HepG2 (cell line): ENCODE measurements around the gene RPL41. TPM values are rescaled to one million over a fixed set of nuclear protein-coding genes. Genes with fewer than 3 reads are reported as not detected.

Experiments
- ARNT ChIP-seq: fragments of 450-650 bp; IDR thresholded peaks from 2 replicates; pipeline ENCODE4 v1.6.1; 2017
- EED ChIP-seq: sonication (generic); formaldehyde crosslinking; IDR thresholded peaks from 2 replicates; pipeline ENCODE4 v1.5.0; 2020; ENCODE audit warnings: mild to moderate bottlenecking, missing genetic modification reagents
- ELK4 ChIP-seq: sonication (generic); formaldehyde crosslinking; IDR thresholded peaks from 2 replicates; pipeline ENCODE4 v1.9.0; 2021; ENCODE audit warnings: missing genetic modification reagents, borderline replicate concordance
- HIVEP1 ChIP-seq: sonication (generic); formaldehyde crosslinking; IDR thresholded peaks from 2 replicates; pipeline ENCODE4 v1.4.0; 2020; ENCODE audit warnings: mild to moderate bottlenecking, missing genetic modification reagents
- HNF4G ChIP-seq, 2 experiments: sonication (generic) in 1 of 2; formaldehyde crosslinking in 1 of 2; IDR thresholded peaks; 2 replicates each; pipeline versions ENCODE4 v1.4.0 to v1.6.1; 2011 to 2020; ENCODE audit warnings: borderline replicate concordance in 2 of 2, low read depth in 2 of 2, mild to moderate bottlenecking in 2 of 2, low read length in 1 of 2, missing genetic modification reagents in 1 of 2, moderate library complexity in 1 of 2
- HNRNPH1 ChIP-seq: fragments of 200-400 bp; formaldehyde crosslinking; optimal IDR thresholded peaks from 2 replicates; pipeline ENCODE3; 2017; ENCODE audit warnings: mild to moderate bottlenecking, low read depth, low read length
- MAZ ChIP-seq, 2 experiments: sonication (generic) in 1 of 2; formaldehyde crosslinking in 1 of 2; IDR thresholded peaks; 2 replicates each; pipeline versions ENCODE4 v1.5.0 to v1.6.1; 2012 to 2020; ENCODE audit warnings: low read depth in 2 of 2, mild to moderate bottlenecking in 2 of 2, borderline replicate concordance in 1 of 2, improper control_type of control experiment in 1 of 2, low read length in 1 of 2, missing genetic modification reagents in 1 of 2, moderate library complexity in 1 of 2
- NFKB2 ChIP-seq: sonication (generic); formaldehyde crosslinking; IDR thresholded peaks from 2 replicates; pipeline ENCODE4 v1.4.0; 2020; ENCODE audit warnings: missing genetic modification reagents, borderline replicate concordance
- PAF1 ChIP-seq: IDR thresholded peaks from 2 replicates; pipeline ENCODE4 v1.6.1; 2016; ENCODE audit warnings: missing genetic modification reagents, missing compliant biosample characterization
- PHB2 ChIP-seq: fragments of 450-650 bp; IDR thresholded peaks from 2 replicates; pipeline ENCODE4 v1.6.1; 2018; ENCODE audit not compliant: partially characterized antibody
- PRDM4 ChIP-seq: sonication (generic); formaldehyde crosslinking; IDR thresholded peaks from 2 replicates; pipeline ENCODE4 v1.9.0; 2021; ENCODE audit warnings: missing genetic modification reagents, borderline replicate concordance
- PRMT3 ChIP-seq: sonication (generic); formaldehyde crosslinking; IDR thresholded peaks from 2 replicates; pipeline ENCODE4 v1.8.1; 2022; ENCODE audit warnings: low read depth, mild to moderate bottlenecking, moderate library complexity, missing genetic modification reagents, borderline replicate concordance
- RNF2 ChIP-seq: fragments of 450-650 bp; conservative IDR thresholded peaks from 2 replicates; pipeline ENCODE4 v1.6.1; 2016; ENCODE audit warnings: low read depth
- SNAPC5 ChIP-seq: sonication (generic); formaldehyde crosslinking; IDR thresholded peaks from 2 replicates; pipeline ENCODE4 v1.8.1; 2023; ENCODE audit warnings: mild to moderate bottlenecking, missing genetic modification reagents, borderline replicate concordance
- TFE3 ChIP-seq: IDR thresholded peaks from 2 replicates; pipeline ENCODE4 v1.6.1; 2016
- XRCC5 ChIP-seq: fragments of 200-400 bp; formaldehyde crosslinking; optimal IDR thresholded peaks from 2 replicates; pipeline ENCODE3; 2017; ENCODE audit warnings: mild to moderate bottlenecking, low read length
- ZBTB43 ChIP-seq: sonication (generic); formaldehyde crosslinking; conservative IDR thresholded peaks from 2 replicates; pipeline ENCODE4 v1.4.0; 2020; ENCODE audit warnings: missing genetic modification reagents
- ZNF557 ChIP-seq: sonication (generic); formaldehyde crosslinking; IDR thresholded peaks from 2 replicates; pipeline ENCODE4 v1.4.0; 2020; ENCODE audit warnings: missing genetic modification reagents
- ZNF672 ChIP-seq: sonication (generic); formaldehyde crosslinking; IDR thresholded peaks from 2 replicates; pipeline ENCODE4 v1.8.1; 2022; ENCODE audit warnings: missing genetic modification reagents
- ZNF776 ChIP-seq: sonication (generic); formaldehyde crosslinking; IDR thresholded peaks from 2 replicates; pipeline ENCODE4 v1.4.0; 2020; ENCODE audit warnings: mild to moderate bottlenecking, missing genetic modification reagents
- ZNF788 ChIP-seq: sonication (generic); formaldehyde crosslinking; IDR thresholded peaks from 2 replicates; pipeline ENCODE4 v1.5.0; 2020; ENCODE audit warnings: mild to moderate bottlenecking, missing genetic modification reagents, borderline replicate concordance
- polyA plus RNA-seq, 8 experiments: library from polyadenylated mRNA; depleted of rRNA in 3 of 8; stranded (reverse) in 7 of 8; unstranded in 1 of 8; fragments of >200 nt; fragmentation: Illumina TruSeq in 4 of 8; extraction: Trizol in 4 of 8; gene quantifications; 2 replicates each; pipeline versions ENCODE4 v1.2.1 to v1.2.3, GENCODE V29; 2011 to 2016; ENCODE audit warnings: low read depth in 4 of 8, missing spikeins in 1 of 8, mixed read lengths in 1 of 8; ENCODE audit not compliant: insufficient read depth in 1 of 8
- total RNA-seq, 5 experiments: library from RNA; depleted of rRNA; stranded (reverse); fragments of >200 nt; fragmentation: Illumina TruSeq; extraction: Trizol; gene quantifications; 2 replicates each; pipeline ENCODE4 v1.2.3, GENCODE V29; 2016; ENCODE audit warnings: low read depth in 1 of 5

Gene RPL41
- total and polyA plus RNA-seq, 2 of the 13 experiments (the other 11 are each of a cell fraction or from before 2014, with no cell fraction given) = 4,012 to 7,670 TPM

- peak; percentile 93 for TF ChIP-seq HNRNPH1
- no peak for TF ChIP-seq RNF2
- TF ChIP-seq ZNF788 (CRISPR knock-in tag) = peak; percentile 98
- TF ChIP-seq ZBTB43 (CRISPR knock-in tag) = no peak; the same call in 1 of the 2 replicates
- no peak; the same call in 1 of the 2 replicates for TF ChIP-seq HNF4G (IDR thresholded peaks at IDR 0.05; ENCODE audit: borderline replicate concordance, low read depth, low read length)
- TF ChIP-seq HNF4G (CRISPR knock-in tag; IDR thresholded peaks at IDR 0.05; ENCODE audit: borderline replicate concordance, low read depth) = 0 out of 2 replicates have a peak, but pooled peaks have one; percentile 44
- TF ChIP-seq TFE3 (CRISPR knock-in tag) = no peak; the same call in 1 of the 2 replicates
- TF ChIP-seq PRDM4 (CRISPR knock-in tag) = no peak
- no peak; the same call in 1 of the 2 replicates for TF ChIP-seq EED
- peak; percentile 50; the same call in 1 of the 2 replicates for TF ChIP-seq ZNF776 (CRISPR knock-in tag)
- no peak for TF ChIP-seq ZNF672 (CRISPR knock-in tag)
- peak; percentile 83 for TF ChIP-seq HIVEP1
- peak; percentile 87; the same call in 1 of the 2 replicates for TF ChIP-seq PRMT3 (CRISPR knock-in tag)
- peak; percentile 78; the same call in 1 of the 2 replicates for TF ChIP-seq SNAPC5 (CRISPR knock-in tag)
- TF ChIP-seq PHB2 = no peak
- TF ChIP-seq NFKB2 (CRISPR knock-in tag) = peak; percentile 87; the same call in 1 of the 2 replicates
- peak; percentile 99 for TF ChIP-seq PAF1 (CRISPR knock-in tag)
- no peak for TF ChIP-seq ZNF557
- TF ChIP-seq ELK4 (CRISPR knock-in tag) = no peak; the same call in 1 of the 2 replicates
- TF ChIP-seq XRCC5 = peak; percentile 68
- TF ChIP-seq MAZ (IDR thresholded peaks at IDR 0.05; ENCODE audit: borderline replicate concordance, low read depth, low read length) = no peak
- peak; percentile 95 for TF ChIP-seq MAZ (CRISPR knock-in tag; IDR thresholded peaks at IDR 0.05; ENCODE audit: low read depth)
- TF ChIP-seq ARNT = no peak
Measured at GRCh38 chr12:56117778-56118687, 1.6 kb downstream of the RPL41 start, which contains the start of gene ZC3H10 (continued).
